Middle frontal gyrus (tissue), 1 donor: Measurements from ENCODE around the gene EPC1.
"Not testable (repeated sequence)": the region's sequence is repeated elsewhere in the genome, so short reads cannot be mapped to it uniquely, and the experiment has no call there.

Experiments
- DNase-seq: peaks from one replicate; pipeline ENCODE4 v3.0.0-alpha.2; 2015; ENCODE audit warnings: low spot score; ENCODE audit errors: extremely low spot score

The EPC1 gene

GRCh38 chr10:32372000-32372875, 25.3 kb upstream of the EPC1 start:
- DNase-seq, result no peak

- no peak for DNase-seq
Measured at GRCh38 chr10:32371101-32371500, 24.1 kb upstream of the EPC1 start.

GRCh38 chr10:32367793-32368453, 21.0 kb upstream of the EPC1 start:
- DNase-seq, result peak; percentile 40

- DNase-seq, result no peak
Measured at GRCh38 chr10:32366588-32366987, 19.6 kb upstream of the EPC1 start.

GRCh38 chr10:32366111-32366510, 19.2 kb upstream of the EPC1 start:
- no peak for DNase-seq

GRCh38 chr10:32365404-32365803, 18.4 kb upstream of the EPC1 start:
- not testable (repeated sequence) for DNase-seq

GRCh38 chr10:32362571-32362970, 15.6 kb upstream of the EPC1 start:
- DNase-seq, result no peak

- DNase-seq, result no peak
Measured at GRCh38 chr10:32360884-32361283, 13.9 kb upstream of the EPC1 start.

- DNase-seq, result no peak
Measured at GRCh38 chr10:32360241-32360640, 13.3 kb upstream of the EPC1 start.

GRCh38 chr10:32357056-32357735, 10.2 kb upstream of the EPC1 start:
- DNase-seq, result no peak

- not testable (repeated sequence) for DNase-seq
Measured at GRCh38 chr10:32354690-32355089, 7.7 kb upstream of the EPC1 start.

- no peak for DNase-seq
Measured at GRCh38 chr10:32350811-32351350, 3.9 kb upstream of the EPC1 start.

GRCh38 chr10:32349968-32350738, 3.2 kb upstream of the EPC1 start:
- no peak for DNase-seq

- no peak for DNase-seq
Measured at GRCh38 chr10:32349199-32349585, 2.2 kb upstream of the EPC1 start.

- no peak for DNase-seq
Measured at GRCh38 chr10:32348297-32349198, 1.6 kb upstream of the EPC1 start.

GRCh38 chr10:32347363-32348022, 535 bp upstream of the EPC1 start:
- no peak for DNase-seq

GRCh38 chr10:32346134-32346550, 816 bp downstream of the EPC1 start:
- peak; percentile 87 for DNase-seq

GRCh38 chr10:32341596-32341995, 5.4 kb downstream of the EPC1 start:
- DNase-seq, result no peak

- DNase-seq, result no peak
Measured at GRCh38 chr10:32340596-32341180, 6.3 kb downstream of the EPC1 start.
